ENCODE measurements around the gene CCM2.

The CCM2 gene

DNA sequence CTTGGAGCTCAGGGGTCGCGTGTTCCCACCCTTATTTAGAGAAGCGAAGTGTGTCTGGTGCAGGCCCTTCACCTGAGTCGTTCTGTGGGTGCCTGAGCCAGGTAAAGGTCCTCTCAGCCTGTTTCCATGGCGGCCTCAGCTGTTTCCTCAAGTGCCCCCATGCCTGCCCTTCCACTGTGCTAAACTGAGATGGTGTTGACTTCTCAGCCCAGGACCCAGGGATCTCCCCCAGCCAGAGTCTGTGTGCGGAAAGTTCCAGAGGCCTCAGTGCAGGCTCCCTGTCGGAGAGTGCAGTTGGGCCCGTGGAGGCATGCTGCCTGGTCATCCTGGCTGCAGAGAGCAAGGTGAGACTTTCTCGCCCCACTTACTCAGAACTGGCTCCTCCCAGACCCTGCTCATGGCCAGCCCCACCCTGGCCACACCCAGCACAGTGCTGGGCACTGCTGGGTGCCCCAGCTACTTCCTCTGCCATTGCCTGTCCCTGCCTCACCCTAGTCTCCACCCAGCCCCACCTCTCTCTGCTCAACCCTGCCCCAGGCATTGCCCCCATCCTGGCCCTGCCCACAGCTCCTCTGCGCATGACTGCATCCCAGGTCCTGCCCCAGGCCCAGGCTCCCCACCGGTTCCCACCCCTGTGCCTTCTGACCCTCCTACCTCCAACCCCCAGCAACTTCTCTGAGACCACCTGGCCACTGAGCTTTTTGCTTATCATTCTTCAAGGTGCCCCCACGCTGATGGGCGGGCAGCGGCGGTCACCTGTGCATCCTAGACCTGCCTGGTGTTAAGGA, 68.4 kb downstream of the CCM2 start:
- no peak for DNase-seq (ENCODE audit: low spot score)

DNA sequence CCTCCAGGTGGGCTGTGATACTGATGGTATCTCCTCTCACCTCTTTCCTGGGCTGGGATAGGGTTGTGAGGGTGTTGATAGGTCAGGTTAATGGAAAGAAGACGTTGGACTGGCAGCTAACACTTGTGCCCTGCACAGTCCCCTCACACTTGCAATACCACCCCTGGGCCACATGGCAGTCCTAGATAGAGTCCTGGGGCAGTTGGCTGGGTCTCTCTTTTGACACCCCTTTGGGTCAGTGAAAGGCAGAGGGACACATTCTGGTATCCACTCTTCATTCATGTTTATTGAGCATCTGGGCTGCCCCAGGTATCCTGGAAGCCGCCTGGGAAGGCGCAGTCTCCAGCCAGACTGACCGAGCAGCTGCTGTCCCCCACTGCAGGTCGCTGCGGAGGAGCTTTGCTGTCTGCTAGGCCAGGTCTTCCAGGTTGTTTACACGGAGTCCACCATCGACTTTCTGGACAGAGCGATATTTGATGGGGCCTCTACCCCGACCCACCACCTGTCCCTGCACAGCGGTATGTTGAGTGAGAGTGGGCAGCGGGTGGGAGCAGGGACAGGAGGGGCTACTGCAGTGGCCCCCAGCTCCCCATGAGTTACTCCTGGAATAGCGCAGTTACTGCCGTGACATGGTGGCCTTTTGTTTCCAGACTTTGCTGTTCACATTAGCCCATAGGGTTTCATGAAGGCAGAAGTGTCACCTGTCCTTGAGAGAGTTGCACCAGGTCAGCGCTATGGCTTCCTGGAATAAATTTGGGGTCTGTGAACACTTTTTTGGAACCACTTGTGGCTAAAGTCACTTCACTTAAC, 69.6 kb downstream of the CCM2 start:
- no peak for DNase-seq (ENCODE audit: low spot score)

DNA sequence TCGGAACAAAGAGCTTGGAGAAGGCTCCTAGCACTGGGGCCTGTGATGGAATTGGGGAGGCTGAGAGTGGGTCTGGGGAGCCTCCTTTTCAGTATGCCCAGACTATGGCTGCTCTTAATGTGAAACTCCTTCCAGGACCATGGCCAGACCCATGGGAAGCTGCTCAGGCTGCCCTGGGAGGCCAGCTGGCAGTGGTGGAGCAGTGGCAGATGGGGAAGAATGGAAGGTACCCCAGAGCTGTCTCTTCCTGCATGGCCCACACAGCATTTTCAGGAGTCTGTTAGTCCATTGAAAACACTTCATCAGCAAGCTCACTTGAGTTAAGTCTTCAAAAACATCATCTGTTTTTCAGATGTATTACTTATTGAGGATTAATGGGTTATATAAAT, 70.2 kb downstream of the CCM2 start:
- no peak for DNase-seq (ENCODE audit: low spot score)

DNA sequence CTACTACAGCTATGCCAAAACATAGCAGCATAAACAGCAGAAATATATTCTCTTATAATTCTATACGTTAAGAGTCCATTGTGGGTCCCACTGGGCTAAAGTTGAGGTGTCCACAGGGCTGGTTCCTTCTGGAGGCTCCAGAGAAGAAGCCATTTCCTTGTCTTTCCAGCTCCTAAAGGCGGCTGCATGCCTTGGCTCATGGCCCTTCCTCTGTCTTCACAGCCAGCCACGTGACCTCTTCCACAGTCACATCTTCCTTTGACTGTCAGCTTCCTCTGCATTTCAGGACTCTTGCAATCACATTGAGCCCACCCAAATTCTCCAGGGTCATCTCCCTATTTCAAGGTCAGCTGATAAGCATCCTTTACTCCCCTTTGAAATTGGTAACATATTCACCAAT, 71.5 kb downstream of the CCM2 start:
- no peak for DNase-seq (ENCODE audit: low spot score)

DNA sequence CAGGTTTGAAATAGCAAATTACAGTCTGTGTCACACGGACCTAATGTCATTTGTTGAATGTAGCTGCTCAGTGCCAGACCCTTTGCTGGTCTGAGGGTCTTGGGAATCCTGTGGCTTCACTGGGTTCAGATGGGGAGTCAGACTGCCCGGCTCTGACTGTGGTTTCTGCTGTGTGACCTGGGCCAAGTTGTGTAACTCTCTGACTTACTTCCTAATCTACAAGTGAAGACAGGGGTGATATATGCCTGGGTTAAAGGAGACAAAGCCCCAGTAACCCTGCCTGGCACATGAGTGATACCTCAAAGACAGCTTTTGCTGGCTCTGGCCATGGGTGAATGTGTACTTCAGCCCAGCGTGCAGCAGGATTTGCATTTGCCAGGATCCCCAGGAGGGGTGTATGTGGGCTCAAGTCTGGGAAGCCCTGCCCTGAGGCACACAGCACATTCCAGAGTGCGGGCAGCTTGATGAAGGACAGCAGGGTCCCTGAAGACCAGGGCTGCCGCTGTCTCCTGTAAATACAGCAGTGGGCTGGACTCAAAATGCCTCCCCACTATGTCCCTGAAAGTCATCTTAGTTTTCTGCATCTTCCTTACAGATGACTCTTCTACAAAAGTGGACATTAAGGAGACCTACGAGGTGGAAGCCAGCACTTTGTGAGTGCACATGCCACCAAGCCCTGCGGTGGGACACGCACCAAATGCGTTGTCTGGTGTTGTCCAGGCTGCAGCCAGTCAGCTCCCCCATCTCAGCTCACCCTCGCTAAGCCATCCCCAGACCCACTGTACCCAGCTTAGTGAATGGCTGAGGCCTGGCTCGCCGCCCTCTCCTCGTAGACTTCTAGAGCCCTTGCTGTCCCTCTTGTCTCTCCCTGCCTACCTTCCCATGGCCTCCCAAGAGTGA, 72.4 kb downstream of the CCM2 start:
- DNase-seq (ENCODE audit: low spot score) = no peak

DNA sequence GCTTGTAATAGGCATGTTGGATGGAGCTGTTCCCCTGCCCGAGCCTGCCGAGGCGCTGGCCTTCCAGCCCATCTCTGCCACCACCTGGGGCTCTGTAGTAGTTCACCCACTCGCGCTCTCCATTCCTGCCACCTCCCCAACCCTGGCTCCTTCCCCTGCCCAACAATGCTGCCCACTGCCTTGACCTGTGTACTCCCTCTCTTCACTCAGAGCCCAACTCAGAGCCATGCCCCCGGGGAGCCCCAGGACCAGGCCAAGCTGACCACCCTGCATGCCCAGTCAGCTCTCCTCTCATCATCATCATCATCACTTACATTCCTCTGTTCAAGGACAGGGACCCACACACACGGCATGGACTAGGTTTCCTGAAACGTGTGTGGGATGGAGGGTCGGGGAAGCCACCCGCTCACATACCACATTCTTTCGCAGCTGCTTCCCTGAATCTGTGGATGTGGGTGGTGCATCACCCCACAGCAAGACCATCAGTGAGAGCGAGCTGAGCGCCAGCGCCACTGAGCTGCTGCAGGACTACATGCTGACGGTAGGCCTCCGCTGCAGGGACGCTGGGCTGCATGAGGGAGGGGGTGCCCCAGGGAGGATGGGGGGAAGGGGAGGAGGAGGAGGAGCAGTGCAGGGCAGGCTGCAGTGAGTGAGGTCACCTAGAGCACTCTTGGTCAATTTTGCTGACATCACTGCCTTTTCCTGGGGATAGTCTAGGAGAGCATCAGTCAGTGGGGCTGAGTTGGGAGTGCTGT, 73.2 kb downstream of the CCM2 start:
- no peak for DNase-seq (ENCODE audit: low spot score)

DNA sequence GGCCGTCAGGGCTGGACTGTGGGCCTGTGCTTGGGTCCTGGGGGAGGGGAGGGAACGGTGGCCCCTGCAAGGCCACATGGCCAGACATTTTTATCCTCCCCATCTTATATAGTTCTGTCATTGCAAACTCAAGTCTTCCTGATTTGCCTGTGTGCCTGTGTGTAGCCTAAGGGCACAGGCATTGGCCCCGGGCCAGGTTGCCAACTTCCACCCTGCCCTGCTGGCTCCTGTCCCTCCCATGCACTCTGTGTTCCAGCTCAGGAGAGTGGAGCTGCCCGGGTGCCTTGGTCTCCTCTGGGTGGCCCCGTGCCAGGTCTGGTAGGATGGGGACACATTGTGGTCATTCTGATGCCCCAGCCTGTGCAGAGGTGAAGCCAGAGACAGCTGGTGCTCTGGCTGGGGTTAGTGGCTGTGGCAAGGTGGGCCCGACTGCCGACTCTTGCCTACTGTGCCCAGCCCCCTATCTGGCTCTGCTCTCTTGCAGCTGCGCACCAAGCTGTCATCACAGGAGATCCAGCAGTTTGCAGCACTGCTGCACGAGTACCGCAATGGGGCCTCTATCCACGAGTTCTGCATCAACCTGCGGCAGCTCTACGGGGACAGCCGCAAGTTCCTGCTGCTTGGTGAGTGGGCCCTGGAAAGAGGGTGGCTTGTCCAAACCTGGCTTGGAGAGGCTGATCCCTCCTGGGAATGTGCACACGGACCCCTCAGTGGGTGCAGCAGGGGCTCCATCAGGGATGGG, 74.0 kb downstream of the CCM2 start:
- no peak for DNase-seq (ENCODE audit: low spot score)

DNA sequence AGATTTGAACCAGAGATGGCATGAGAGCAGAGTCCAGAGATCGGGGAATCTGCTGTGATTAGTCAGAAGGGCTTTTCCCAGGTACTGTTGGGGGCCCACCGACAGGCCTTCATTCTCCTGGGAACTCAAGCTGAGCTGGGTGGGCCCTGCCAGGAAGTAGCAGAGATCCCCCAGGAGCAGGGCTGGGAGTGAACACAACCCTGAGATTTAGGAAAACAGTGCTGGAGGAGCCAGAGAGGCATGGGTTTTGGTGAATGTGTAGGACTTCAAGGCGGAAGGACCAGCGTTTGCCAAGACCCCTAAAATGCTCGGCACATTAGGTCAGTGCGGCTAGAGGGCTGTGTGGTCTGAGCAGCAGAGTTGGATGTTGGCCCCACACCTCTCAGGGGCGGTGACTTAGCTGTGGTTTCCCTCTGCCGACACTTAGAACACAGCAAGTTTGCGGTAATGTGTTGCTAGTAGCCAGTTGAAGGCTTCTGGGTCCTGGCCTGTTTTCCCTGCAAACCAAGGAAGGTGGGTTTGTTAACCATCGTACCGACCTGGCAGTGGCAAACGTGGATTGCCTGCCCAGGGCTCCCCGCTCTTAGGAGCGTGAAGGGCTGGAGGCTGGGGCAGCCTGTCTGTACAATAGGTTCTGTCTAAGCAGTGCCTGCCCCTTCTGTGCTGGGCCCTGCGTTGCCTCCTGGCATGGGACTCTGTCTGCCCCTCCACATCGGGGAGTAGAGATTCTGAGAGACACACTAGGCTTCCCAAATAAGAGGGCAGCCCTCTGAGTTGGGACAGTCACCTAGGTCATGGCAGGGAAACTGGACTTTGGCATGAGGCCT, 74.7 kb downstream of the CCM2 start:
- DNase-seq (ENCODE audit: low spot score) = no peak

DNA sequence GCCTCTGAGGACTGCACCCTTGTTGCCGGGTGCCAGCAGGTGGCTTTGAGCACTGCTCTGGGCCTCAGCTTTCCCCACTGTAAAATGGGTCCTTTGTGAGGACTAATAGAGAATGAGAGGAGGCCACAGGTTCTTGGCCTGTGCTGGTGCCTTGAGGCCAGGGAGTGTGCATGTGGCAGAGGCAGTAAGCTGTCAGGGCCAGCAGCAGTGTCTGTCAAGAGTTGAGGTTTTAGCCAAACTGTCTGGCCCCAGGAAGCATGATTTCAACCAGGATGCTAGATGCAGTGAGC, 75.3 kb downstream of the CCM2 start:
- DNase-seq (ENCODE audit: low spot score) = no peak

DNA sequence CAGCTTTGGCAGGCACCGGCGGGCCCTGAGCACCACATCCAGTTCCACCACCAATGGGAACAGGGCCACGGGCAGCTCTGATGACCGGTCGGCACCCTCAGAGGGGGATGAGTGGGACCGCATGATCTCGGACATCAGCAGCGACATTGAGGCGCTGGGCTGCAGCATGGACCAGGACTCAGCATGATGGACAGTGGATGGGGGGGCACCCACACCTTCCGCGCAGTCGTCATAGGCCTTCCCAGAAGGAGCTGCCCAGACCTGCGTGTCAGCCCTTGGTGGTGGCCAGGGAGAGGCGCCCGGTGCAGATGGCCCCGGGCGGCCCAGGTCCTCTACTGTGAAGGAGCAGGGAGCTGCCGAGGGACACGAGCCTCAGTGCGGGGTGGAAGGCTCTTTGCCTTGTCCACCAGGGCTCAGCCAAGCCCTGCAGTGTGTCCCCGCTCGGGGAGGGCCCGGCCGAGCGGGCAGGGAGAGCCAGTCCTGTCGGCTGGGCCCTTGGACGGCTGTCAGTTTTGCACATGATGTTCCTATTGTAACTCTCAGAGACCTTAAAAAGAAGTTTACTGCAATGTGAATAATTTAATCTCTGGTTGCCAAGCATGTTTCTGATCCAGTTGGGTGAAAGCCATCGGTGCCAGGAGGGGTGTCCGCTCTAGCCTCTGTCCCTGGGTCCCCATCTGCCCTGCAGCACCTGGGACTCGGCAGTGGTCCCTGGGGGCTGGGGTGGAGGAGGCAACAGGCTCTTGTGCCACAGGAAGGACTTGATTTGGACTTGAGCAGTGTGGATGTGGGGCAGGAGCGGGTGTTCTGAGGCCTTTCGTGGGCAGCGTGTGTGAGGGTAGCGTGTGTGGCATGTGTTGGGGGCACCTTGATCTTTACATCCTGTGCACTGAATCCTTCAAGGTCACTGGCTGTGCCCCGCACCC, 76.1 kb downstream of the CCM2 start:
- no peak for DNase-seq (ENCODE audit: low spot score)

DNA sequence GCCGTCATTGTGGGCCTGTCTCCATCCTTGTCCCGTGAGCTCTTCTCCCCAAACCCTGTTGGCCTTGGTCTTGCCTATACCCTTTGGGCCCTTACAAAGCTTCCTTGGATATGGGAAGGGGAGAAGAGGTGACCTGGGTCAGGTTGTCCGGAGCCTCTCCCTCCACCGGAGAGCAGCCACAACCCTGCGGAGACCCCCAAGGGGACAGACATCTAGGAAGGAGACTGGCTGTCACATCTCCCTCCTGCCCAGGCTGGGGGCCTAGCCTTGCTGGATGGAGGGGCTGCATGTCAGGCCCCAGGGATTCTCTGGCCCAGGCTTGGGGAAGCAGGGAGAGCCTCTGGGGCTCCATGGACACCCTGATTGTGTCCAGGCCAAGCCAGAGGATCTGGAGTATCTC, 76.9 kb downstream of the CCM2 start:
- DNase-seq (ENCODE audit: low spot score) = no peak

DNA sequence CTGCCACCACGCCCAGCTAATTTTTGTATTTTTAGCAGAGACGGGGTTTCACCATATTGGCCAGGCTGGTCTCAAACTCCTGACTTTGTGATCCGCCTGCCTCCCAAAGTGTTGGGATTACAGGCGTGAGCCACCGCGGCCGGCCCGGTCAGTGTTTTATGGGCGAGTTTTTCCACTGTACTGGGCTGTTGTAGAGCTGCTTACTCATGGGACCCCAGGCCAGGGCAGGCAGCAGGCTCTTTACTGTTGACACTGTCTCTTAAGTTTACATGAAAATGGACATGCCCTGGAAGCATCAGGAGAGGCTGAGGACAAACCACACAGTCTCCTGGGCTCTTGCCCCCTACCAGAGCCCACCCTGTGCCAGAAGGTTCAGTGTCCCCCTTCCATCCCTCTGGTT, 77.6 kb downstream of the CCM2 start:
- no peak for DNase-seq (ENCODE audit: low spot score)

DNA sequence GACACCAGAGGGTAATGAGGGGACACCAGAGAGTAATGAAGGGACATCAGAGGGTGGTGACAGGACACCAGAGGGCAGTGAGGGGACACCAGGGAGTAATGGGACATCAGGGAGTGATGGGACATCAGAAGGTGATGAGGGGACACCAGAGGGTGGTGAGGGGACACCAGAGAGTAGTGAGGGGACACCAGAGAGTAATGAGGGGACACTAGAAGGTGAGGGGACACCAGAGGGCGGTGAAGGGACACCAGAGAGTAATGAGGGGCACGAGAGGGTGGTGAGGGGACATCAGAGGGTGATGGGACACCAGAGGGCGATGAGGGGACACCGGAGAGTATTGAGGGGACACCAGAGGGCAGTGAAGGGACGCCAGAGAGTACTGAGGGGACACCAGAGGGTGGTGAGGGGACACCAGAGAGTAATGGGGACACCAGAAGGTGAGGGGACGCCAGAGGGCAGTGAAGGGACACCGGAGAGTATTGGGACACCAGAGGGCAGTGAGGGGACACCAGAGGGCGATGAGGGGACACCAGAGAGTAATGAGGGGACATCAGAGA, 78.2 kb downstream of the CCM2 start:
- no peak for DNase-seq (ENCODE audit: low spot score)

DNA sequence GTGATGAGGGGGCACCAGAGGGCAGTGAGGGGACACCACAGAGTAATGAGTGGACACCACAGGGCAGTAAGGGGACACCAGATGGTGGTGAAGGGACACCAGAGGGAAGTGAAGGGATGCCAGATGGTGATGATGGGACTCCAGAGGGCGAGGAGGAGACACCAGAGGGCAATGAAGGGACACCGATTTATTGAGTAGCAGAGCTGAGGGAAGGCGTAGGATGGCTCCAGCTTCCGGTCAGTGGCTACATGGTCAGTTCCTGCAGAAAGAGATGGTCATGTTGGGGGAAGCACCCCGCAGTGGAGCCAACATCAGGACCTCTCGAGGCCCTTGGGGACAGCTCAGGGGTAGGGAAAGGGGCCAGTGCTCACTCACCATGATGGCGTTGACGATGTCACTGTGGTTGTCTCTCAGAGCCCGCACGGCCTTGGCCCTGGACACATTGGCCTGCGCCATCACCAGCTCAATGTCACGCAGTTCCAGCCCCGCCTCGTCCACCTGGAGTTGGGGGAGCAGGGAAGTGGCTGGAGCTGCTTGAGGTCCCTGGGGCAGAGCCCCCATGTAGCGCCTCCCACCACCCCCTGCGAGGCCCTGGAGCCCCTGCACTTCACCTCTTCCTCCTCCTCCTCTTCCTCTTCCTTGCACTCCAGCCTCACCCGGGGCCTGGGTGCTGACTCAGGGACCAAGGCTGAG, 80.4 kb downstream of the CCM2 start:
- no peak for DNase-seq (ENCODE audit: low spot score)

DNA sequence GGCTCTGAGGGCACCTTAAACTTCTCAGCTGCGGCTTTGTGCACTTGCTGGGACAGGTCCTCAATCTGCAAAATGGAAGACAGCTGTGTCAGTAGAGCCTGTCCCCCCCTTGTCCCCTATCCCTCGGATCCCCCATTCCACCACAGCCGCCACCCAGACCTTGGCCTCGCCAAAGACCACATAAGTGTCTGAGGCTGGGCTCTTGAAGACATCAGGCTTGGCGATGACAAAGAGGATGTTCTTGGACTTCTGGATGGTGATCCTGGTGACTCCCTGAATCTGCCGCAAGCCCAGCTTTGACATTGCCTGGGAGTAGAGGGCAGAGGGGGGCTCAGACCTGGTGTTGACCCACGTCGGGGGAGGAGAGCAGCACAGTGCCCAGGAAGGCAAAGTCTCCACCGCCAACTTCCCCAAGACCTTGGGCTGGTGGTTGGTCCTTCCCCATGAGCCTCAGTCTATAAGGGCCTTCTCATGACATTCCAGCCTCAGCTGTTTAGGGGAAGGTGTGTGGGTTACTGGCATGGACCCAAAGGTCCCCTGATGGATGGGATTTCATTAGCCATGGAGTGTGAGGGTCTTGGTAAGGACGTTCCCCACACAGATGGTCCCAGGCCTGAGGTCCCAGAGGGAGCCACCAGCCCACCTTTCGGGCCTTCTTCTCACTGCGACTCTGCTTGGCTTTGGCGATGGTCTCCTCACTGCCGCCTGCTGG, 81.1 kb downstream of the CCM2 start:
- no peak for DNase-seq (ENCODE audit: low spot score)

DNA sequence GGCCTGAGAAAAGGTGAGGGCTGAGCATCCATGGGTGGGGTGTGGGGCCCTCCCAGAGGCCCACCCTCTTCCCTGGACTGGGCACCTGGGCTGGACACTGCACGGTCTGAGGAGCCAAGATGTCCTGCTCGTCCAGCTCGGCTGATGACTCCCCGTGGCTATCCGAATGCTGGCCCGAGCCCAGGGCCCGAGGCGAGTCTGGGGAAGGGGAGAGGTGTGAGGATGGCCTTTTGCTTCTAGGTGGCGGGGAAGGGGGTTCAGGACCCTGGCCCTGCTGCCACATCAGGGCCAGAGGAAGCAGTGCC, 81.6 kb downstream of the CCM2 start:
- no peak for DNase-seq (ENCODE audit: low spot score)

DNA sequence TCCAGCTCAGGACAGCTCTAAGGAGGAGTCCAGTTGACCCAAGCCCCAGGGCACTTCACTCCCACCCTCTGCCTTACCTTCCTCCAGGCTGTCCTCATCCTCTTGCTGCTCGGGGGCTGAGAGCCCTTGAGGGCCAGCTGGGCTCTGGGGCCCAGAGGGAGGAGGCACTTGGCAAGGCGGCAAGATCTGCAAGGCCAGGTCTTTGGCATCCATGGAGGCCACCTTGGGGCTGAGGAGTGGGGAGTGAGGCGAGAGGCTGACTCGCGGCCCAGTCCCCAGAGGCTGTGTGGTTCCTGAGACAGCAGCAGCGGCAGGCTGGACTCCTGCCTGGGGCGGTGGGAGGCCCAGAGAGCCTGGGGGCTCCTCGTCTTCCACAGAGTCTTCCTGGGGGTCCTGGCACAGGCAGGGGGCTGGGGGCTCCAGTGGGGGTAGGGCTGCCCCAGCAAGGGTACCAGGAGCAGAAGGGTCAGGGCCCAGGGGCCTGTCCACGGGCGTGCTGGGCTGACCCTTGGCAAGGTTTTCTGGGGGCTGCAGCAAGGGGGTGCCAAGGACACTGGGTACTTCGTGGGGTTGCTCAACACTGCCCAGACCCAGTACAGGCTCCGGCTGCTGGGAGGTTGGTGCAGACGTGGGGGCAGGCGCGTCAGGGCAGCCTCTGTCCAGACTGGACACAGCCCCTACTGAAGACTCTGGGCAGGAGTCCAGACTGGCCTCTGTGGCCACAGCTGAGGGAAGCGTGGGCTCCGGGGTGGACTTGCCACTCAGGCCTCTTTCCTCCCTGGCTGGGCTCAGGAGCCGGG, 82.2 kb downstream of the CCM2 start:
- no peak for DNase-seq (ENCODE audit: low spot score)
